Suppressor macrophage treated with lipopolysaccharide for 1 hour (primary cell): Measurements from ENCODE around the gene SHH.

Source experiments
- DNase-seq, 3 donors: peaks; one replicate each; pipeline ENCODE4 v3.0.0-alpha.2; 2020 to 2022

SHH gene

DNA sequence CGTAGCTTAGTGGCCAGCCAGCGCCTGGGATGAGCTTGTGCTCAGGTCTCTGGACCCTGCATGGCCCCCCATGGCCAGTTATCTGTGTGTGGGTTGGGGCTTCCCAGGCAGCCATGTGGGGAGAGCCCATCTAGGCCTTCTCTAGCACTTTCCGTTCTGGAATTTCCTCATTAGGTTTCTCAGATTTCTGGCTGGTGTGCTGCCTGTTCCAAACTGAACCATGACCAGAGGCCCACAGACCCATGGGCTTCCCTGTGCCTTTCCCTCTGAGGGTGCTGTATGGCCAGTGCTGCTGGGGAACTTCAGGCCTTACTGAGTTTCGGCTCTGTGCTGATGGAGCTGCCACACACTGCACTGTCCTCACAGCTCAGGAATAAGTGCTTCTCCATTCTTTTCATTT lies 50.2 kb downstream of the SHH start:
- peak; percentile 62 to 71 (median 70) for DNase-seq

DNA sequence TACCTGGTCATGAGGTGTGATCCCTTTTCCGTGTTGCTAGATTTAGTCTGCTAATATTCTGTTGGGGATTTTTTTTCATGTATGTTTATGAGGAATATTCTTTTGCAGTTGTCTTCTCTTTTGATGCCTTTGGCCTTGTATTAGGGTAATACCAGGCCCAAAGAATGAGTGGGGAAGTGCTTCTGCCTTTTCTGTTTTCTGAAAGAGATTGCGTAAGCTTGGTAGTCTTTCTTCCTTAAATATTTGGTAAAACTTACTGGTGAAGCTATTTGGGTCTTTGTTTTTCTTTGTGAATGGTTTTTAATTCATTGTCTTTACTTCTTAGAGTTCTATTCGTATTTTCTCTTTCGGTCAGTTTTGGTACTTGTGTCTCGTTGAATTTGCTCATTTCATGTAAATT lies 51.1 kb downstream of the SHH start:
- peak; percentile 68 to 86 (median 85) for DNase-seq

DNA sequence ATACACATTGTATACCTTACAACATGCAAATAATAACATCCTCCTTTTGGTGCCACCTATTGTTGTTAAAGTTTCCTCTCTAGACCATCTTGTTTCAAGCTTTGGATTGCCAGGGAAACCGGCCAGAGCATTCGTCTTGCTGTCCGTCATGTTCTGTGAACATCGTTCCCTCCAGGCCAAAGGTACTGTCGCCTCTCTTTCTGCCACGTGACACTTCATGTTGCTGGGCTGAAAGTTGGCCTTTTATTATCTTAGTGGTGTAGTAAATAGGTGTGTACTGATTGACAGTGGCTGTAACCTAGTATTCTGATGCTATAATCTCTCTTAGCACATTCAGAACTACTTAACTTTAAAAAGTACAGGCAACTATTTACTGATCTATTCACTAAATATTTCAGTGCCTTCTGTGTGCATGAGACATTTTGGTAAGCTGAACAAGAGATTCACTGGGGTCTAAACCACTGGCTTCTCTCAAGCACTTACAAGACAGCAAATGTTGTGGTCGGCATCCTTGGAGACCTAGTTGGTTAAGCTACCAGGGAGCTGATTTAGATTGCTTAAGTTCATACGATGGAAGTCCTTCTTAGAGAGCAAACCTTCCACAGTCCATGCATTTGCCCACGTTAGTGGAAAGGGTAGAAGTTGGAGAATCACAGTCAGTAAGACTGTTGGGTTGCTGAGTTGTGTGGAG lies 52.4 kb downstream of the SHH start:
- DNase-seq: no peak

DNA sequence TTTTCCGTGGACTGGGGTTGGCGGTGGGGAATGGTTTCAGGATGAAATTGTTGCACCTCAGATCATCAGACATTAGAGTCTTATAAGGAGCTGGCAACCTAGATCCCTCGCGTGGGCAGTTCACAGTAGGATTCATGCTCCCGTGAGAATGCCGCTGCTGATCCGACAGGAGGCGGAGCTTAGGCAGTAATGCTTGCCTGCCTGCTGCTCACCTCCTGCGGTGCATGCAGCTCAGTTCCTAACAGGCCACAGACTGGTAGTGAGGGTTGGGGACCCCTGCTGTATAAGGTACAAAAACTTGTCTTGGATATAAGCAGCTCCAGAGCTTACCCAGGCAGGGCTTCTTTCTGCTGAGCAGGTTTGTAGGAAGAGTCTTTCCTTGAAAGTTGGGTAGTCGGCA lies 53.9 kb downstream of the SHH start:
- no peak for DNase-seq

DNA sequence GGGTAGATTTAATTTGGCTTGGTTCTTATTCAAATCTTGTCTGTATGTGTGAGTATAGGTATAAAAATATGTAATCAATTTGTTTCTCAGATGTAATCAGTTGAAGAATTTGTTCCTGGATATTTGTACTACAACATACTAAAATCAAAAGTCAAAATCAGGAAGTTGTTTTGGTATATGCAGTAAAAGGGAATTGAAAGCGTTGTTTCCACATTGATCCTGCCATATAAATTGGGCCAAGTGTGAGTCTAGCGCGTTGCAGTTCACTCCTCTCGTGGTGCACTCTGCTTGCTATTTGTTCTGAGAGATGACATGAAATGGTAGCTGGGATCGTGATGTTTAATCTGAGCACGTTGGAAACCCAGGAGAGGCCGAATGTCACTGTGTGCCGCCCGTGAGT lies 55.9 kb downstream of the SHH start:
- peak; percentile 64 to 84 (median 83) for DNase-seq

DNA sequence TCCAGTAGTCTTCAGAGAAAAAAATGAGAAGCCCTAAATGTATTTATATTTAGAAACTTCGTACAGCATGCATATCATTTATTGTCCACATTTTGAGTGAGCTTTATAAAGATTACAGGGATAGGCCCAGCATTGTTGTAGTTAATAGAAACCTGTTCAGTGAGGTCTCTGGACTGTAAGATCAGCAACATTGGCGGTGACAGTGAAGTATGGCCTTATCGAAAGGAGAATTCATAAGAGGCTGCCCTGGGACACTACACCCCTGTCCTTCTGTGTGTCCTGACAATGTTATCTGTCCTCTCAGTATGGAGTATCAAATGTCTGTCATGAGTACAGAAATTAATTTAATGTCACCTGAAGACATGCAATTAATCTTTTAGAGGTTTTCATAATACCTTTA lies 57.2 kb downstream of the SHH start:
- DNase-seq: no peak

DNA sequence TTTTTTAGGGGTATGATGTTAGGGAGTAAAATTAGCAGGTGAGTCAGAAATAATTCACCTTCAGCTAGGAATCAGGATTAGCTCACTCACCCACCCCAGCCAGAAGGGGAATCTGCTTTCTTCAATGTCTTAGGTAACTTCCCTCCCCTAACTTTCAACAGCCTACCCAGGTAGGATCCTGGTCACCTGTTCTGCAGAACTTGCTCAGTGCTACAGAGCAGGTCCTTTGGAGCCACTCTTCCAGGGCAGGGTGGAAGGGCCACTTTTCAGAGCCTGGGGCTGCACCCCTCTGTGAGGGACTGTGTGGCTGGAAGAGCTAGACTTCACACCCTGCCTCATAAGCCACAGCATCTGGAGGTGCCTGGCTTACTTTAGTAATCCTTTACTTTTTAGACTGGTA lies 58.1 kb downstream of the SHH start:
- DNase-seq: no peak

DNA sequence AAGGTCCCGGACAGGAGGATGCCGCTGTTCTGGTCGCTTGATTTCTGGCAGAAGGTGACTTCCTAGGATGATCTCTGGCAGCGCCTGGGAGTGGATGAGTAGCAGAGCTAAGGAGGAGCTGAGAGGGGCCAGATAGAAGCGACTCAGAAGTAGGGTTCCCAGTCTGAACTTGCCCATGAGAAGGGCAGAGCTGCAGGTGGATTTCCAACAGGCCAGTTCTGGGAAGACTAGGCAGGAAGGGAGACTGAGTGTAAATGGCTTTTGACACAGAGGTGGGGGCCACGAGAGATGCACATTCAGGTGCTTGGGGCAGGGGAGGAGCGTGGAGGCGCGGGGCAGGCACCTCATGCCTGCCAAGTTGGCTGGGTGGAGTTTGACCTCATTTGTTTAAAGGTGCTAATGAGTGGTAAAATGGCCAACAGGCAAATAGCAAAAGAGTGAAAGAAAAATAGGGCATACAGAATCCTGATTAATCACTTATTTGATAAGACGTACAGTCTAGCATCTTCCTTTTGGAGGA lies 58.8 kb downstream of the SHH start:
- DNase-seq: no peak

DNA sequence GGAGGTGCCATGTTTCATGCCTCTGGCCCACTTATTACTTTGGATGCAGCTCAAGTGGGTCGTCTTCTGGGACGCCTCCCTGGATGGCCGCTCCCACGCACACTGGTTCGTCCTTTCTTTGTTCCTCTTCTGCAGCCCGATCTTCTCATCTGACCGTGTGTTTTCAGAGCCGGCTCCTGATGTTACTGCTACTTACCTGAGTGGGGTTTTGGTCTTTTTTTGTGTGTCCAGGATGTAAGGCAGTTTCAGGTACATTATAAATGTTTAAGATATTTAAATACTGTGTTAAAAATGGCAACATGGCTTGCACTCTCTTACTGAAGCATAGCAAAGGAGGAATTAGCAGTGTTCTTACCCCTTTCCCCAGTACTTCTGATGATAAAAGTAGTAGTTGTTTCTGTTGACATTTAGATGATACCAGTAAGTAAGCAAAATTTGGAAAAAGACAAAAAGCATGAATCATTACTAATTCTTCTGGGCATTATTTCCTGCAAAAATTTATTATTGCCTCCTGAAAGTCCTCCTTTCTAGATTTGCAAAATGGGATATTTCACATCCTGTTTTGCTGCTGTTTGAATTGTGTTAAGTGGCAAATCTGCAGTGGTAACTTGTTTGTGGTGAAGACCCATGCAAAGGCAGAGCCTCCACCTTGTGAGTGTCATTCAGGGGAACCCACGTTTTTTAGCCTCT lies 59.4 kb downstream of the SHH start:
- peak in 1 of 3 donors; percentile 33 for DNase-seq

DNA sequence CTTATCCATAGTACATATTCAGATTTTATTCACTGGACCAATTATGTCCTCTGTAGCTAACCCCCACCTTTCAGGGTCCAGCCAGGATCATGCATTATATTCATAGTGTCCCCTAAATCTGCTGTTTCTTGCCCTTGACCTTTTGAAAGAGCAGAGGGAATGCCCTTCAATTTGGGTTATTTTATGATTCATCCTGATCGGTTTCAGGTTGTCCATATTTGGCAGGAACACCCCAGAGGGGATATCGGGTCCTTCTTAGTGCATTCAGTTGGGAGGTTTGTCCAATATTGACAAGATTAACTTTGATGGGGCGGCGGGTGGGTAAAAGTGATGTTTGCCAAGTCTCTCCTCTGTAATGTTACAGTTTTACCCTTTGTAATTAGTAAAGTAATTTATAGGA lies 60.9 kb downstream of the SHH start:
- no peak for DNase-seq

DNA sequence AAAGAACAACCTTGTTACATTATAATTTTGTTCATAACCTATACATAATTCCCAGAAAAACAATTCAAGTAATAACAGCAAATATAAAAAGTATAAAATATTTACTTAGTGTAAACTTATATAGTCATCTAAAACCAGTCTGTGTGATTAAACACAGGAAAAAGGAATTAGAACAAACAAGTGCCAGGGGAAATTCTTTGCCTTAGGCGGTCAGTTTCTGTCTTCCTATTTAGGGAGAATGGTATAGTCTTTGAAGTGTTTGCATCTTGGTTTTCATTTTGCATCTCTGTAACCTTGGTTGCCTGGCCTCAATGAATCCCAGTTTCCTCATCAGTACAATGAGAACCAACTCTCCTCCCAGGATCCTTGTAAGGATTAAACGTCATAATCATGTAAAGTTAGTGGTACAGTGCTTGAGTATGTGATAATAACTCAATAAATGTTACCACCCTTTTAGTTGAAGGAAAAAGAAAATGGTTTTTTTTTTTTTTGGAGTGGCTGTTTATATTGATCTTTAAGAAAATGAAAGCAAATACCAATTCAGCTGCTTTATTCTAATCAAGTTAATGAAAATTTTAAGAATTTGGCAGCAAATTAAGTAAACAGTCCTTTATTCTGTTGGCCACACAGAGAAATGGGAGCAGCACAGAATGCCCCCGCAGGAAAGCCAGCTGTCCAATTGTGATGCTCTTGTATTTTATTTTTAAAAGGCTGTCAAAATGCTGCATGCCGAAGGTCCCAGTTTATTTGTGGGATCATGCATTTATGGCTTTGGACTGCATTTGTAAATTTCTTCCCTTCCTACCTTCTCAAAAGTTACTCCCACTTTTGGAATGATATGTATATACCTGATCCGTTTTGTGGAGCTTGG lies 61.8 kb downstream of the SHH start:
- DNase-seq: no peak
